D721Med (cell line): Measurements from ENCODE around the gene SYT8.

Source experiments
- DNase-seq: peaks from one replicate; pipeline ENCODE4 v3.0.0; 2011; ENCODE audit warnings: low spot score; ENCODE audit not compliant: insufficient read length
- FAIRE-seq: peaks from 2 replicates; lab custom pipeline; 2011; peaks lifted over from hg19 to GRCh38; lab: Jason Lieb, UNC
- CTCF ChIP-seq: IDR thresholded peaks from 2 replicates; pipeline ENCODE4 v1.5.1; 2012; ENCODE audit warnings: mild to moderate bottlenecking, control low read depth; ENCODE audit not compliant: insufficient read depth; ENCODE audit errors: missing control alignments

SYT8 gene

GRCh38 chr11:1854949-1855885 lies 20.4 kb downstream of the SYT8 start:
- TF ChIP-seq CTCF, result no peak
- DNase-seq (no peak), FAIRE-seq (no peak)

GRCh38 chr11:1855886-1856265 lies 21.1 kb downstream of the SYT8 start:
- no peak for TF ChIP-seq CTCF
- no peak for FAIRE-seq
- no peak for DNase-seq

- TF ChIP-seq CTCF, result no peak
- FAIRE-seq (no peak), DNase-seq (no peak)
These were observed 21.7 kb downstream of the SYT8 start for GRCh38 chr11:1856306-1857005.

DNA sequence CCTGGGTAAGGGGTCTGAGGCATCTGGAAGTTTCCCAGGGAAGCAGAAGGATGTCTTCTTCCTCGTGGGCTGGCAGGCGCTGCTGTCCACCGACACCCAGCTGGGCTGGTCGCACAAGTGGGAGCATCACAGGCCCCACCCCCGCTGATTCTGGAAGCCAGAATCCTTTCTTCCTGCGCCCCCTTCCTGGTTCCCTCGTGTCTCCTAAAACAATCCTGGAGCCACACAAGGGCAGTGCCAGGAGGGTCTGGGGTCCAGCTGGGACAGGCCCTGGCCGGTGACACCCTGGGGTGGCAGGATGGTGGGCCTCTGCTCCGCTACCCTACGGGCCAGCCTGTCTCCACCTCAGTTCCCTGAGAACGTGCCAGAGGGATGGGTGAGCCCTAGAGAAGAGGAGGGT lies 22.3 kb downstream of the SYT8 start:
- FAIRE-seq, result no peak
- no peak for DNase-seq
- no peak for TF ChIP-seq CTCF

GRCh38 chr11:1858154-1858553 lies 23.4 kb downstream of the SYT8 start:
- FAIRE-seq (no peak), DNase-seq (no peak)
- TF ChIP-seq CTCF, result no peak

GRCh38 chr11:1858576-1858975 lies 23.8 kb downstream of the SYT8 start:
- DNase-seq (no peak), FAIRE-seq (no peak)
- TF ChIP-seq CTCF, result no peak
